Measurements from ENCODE around the gene ANKMY1. TPM values are rescaled to one million over a fixed set of nuclear protein-coding genes. Genes with fewer than 3 reads are reported as not detected.

ANKMY1 gene
- total RNA-seq, 1 experiment from 2014 or later, result 85.7 TPM

GRCh38 chr2:240430595-240430994 lies 127.2 kb downstream of the ANKMY1 start:
- intact Hi-C loops (cut with micrococcal nuclease; ENCODE audit: unreplicated experiment), result no loop called here
- Histone ChIP-seq H3F3A (ENCODE audit: insufficient read depth, low read depth) (peaks cover 45% of the 10 kb centered on the region), H3K9me2 (ENCODE audit: insufficient read depth) (no peaks in the 10 kb centered on the region), H2AFZ (no peak overlapping the region), H3K79me2 (ENCODE audit: low read depth) (peaks cover 19% of the 10 kb centered on the region), H3K4me2 (no peak overlapping the region), H3K4me1 (replicated peaks; ENCODE audit: insufficient read depth) (peaks cover 49% of the 10 kb centered on the region), H3K27me3 (ENCODE audit: insufficient read depth, low read depth) (no peaks in the 10 kb centered on the region), H3K27ac (no peak overlapping the region), H3K36me3 (ENCODE audit: low read depth) (no peaks in the 10 kb centered on the region), H3K9me3 (ENCODE audit: insufficient read depth, low read depth) (no peaks in the 10 kb centered on the region), H3K4me3 (no peak overlapping the region), H4K20me1 (ENCODE audit: insufficient read depth) (no peaks in the 10 kb centered on the region)
- ChIA-PET POLR2A (ENCODE audit: unreplicated experiment) (interaction anchor here (0.7 to 1.5 kb wide), 2 partner anchors 60 to 120 kb away, joined by 3 to 5 read pairs; no protein-coding TSS in a partner anchor), CTCF (no interaction called here)
- BruUV-seq (replicated peaks), result no TSS peak
- no peak for DNase-seq
- TF ChIP-seq, protein P1, sequence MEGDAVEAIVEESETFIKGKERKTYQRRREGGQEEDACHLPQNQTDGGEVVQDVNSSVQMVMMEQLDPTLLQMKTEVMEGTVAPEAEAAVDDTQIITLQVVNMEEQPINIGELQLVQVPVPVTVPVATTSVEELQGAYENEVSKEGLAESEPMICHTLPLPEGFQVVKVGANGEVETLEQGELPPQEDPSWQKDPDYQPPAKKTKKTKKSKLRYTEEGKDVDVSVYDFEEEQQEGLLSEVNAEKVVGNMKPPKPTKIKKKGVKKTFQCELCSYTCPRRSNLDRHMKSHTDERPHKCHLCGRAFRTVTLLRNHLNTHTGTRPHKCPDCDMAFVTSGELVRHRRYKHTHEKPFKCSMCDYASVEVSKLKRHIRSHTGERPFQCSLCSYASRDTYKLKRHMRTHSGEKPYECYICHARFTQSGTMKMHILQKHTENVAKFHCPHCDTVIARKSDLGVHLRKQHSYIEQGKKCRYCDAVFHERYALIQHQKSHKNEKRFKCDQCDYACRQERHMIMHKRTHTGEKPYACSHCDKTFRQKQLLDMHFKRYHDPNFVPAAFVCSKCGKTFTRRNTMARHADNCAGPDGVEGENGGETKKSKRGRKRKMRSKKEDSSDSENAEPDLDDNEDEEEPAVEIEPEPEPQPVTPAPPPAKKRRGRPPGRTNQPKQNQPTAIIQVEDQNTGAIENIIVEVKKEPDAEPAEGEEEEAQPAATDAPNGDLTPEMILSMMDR (conservative IDR thresholded peaks at IDR 0.05), result no peak
- TF ChIP-seq EZH2 (IDR thresholded peaks at IDR 0.05; ENCODE audit: low read depth), result no peak

DNA sequence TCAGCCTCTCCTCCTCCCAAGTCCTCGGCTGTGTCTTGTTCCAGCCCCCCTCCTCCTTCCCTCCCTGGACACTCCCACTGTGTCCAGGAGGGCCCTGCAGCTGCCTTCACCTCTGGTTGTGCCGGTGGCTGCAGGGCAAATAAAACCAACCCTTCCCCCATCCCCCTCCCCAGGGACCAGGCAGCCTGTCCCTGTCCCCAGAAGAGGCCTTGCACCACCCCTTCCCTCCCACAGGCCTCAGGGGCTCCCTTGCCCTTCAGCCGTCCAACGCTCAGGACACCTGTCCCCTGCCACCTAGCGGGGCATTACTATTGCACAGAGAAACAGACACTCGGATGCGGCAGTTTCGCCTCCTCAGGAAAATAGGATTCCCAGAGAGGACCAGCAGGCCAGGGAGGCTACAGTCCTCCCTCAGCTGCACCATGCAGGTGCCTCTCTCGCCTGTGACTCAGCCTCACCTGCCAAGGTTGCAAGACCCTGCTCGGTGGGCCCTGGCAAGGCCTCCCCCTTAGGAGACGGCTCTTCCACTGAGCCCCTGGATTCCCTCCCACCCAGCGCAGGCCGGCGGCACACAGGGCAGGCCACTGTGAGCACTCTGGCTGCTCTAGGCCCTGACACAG lies 127.8 kb downstream of the ANKMY1 start:
- CTCF ChIA-PET, result no interaction called here
- H3K36me3 ChIP-seq (ENCODE audit: low read depth), result no peaks in the 10 kb centered on the region
- POLR2A ChIA-PET (ENCODE audit: unreplicated experiment), result no interaction called here
- no peak overlapping the region for H2AFZ ChIP-seq
- no peaks in the 10 kb centered on the region for H4K20me1 ChIP-seq (ENCODE audit: insufficient read depth)
- DNase-seq, result no peak
- BruUV-seq (replicated peaks), result no TSS peak
- no peaks in the 10 kb centered on the region for H3K9me3 ChIP-seq (ENCODE audit: insufficient read depth, low read depth)
- no peak overlapping the region for H3K27ac ChIP-seq
- H3K4me1 ChIP-seq (replicated peaks; ENCODE audit: insufficient read depth), result peaks cover 49% of the 10 kb centered on the region
- intact Hi-C loops (cut with micrococcal nuclease; ENCODE audit: unreplicated experiment), result no loop called here
- H3F3A ChIP-seq (ENCODE audit: insufficient read depth, low read depth), result peaks cover 45% of the 10 kb centered on the region
- H3K9me2 ChIP-seq (ENCODE audit: insufficient read depth), result no peaks in the 10 kb centered on the region
- H3K4me2 ChIP-seq, result no peak overlapping the region
- no peaks in the 10 kb centered on the region for H3K27me3 ChIP-seq (ENCODE audit: insufficient read depth, low read depth)
- peaks cover 19% of the 10 kb centered on the region for H3K79me2 ChIP-seq (ENCODE audit: low read depth)
- no peak for TF ChIP-seq EZH2 (IDR thresholded peaks at IDR 0.05; ENCODE audit: low read depth)
- TF ChIP-seq, protein P1 (conservative IDR thresholded peaks at IDR 0.05), result no peak
- no peak overlapping the region for H3K4me3 ChIP-seq

Small RNA genes lying within 50 kb of the gene (microRNA-seq; reads per million reads assigned to microRNA genes)
- gene MIR149 (ENCODE audit: borderline number of aligned reads, borderline replicate concordance), result 3,277 reads per million, percentile 84 among the genes with 10 or more reads in this experiment

Other genes with a start within 250 kb of the ANKMY1 start
- gene GPC1, start 122.3 kb downstream of the ANKMY1 start, total RNA-seq (2021), result 302 and 319 TPM in 2 replicates
- gene DUSP28, start 2.4 kb upstream of the ANKMY1 start, total RNA-seq (2021), result 10.9 and 11.5 TPM in 2 replicates
- 101 and 125 TPM in 2 replicates for gene RNPEPL1, start 10.5 kb upstream of the ANKMY1 start, total RNA-seq (2021)
- gene CAPN10, start 28.7 kb upstream of the ANKMY1 start, total RNA-seq (2021), result 49.8 and 70.3 TPM in 2 replicates
- 1.1 and 2.5 TPM in 2 replicates for gene GPR35, start 67.5 kb upstream of the ANKMY1 start, total RNA-seq (2021)
- gene AQP12B, start 124.9 kb upstream of the ANKMY1 start, total RNA-seq (2021), result not detected in 2 replicates
- not detected in 2 replicates for gene AQP12A, start 133.9 kb upstream of the ANKMY1 start, total RNA-seq (2021)